Smooth muscle cell (in vitro differentiated cells): ENCODE results near the gene STK11. TPM values are rescaled to one million over a fixed set of nuclear protein-coding genes. Genes with fewer than 3 reads are reported as not detected.
A peak's percentile ranks its signal among the peaks of the same experiment; 100 is the strongest.

Experiments
- DNase-seq: peaks from one replicate; lab custom pipeline; 2025; ENCODE audit not compliant: unreplicated experiment; lab: John Stamatoyannopoulos, UW
- H2AFZ ChIP-seq: fragments of 200-600 bp; sonication (generic); 2 replicates; pipeline ENCODE4 v1.6.0; 2016; ENCODE audit warnings: antibody characterized with exemption, low read depth, mild to moderate bottlenecking
- H3F3A ChIP-seq: fragments of 200-600 bp; sonication (generic); 2 replicates; pipeline ENCODE4 v1.6.0; 2017; ENCODE audit warnings: antibody characterized with exemption, low read depth
- H3K27ac ChIP-seq: fragments of 200-600 bp; sonication (generic); 2 replicates; pipeline ENCODE4 v1.5.1; 2016; ENCODE audit warnings: low read depth, mild to moderate bottlenecking
- H3K27me3 ChIP-seq: fragments of 200-600 bp; sonication (generic); 2 replicates; pipeline ENCODE4 v1.6.1; 2016; ENCODE audit warnings: low read depth, mild to moderate bottlenecking
- H3K36me3 ChIP-seq: fragments of 200-600 bp; sonication (generic); 2 replicates; pipeline ENCODE4 v1.5.1; 2016; ENCODE audit warnings: low read depth
- H3K4me1 ChIP-seq: fragments of 200-600 bp; sonication (generic); 2 replicates; pipeline ENCODE4 v1.5.1; 2016; ENCODE audit warnings: low read depth
- H3K4me2 ChIP-seq: fragments of 200-600 bp; sonication (generic); 2 replicates; pipeline ENCODE4 v1.6.0; 2016; ENCODE audit warnings: mild to moderate bottlenecking
- H3K4me3 ChIP-seq: fragments of 200-600 bp; sonication (generic); 2 replicates; pipeline ENCODE4 v1.5.1; 2016; ENCODE audit warnings: mild to moderate bottlenecking
- H3K79me2 ChIP-seq: fragments of 200-600 bp; sonication (generic); 2 replicates; pipeline ENCODE4 v1.6.0; 2016; ENCODE audit warnings: low read depth, mild to moderate bottlenecking
- H3K9ac ChIP-seq: fragments of 200-600 bp; sonication (generic); 2 replicates; pipeline ENCODE4 v1.6.0; 2016; ENCODE audit warnings: low read depth
- H3K9me3 ChIP-seq: fragments of 200-600 bp; sonication (generic); replicated peaks from 2 replicates; pipeline ENCODE4 v1.5.1; 2016; ENCODE audit warnings: low read depth
- H4K20me1 ChIP-seq: fragments of 200-600 bp; sonication (generic); 2 replicates; pipeline ENCODE4 v1.6.0; 2016; ENCODE audit warnings: low read depth
- CTCF ChIP-seq: fragments of 200-600 bp; sonication (generic); IDR thresholded peaks from 2 replicates; pipeline ENCODE4 v1.5.1; 2017; ENCODE audit warnings: borderline replicate concordance, mild to moderate bottlenecking, antibody characterized with exemption; ENCODE audit not compliant: insufficient read depth, poor library complexity, severe bottlenecking
- WGBS: methylation state at CpG from one replicate; pipeline ENCODE4 v1.1.7; 2016; ENCODE audit warnings: low lambda C conversion rate; 5-methylcytosine and 5-hydroxymethylcytosine counted together
- polyA plus RNA-seq: library from polyadenylated mRNA; unstranded; fragments of >200 nt; fragmentation: Nextera tagmentation; extraction: Ambion mirVana; gene quantifications from 2 replicates; pipeline ENCODE4 v1.2.1, GENCODE V29; 2016
- total RNA-seq: library from RNA; depleted of rRNA; stranded (reverse); fragments of >200 nt; gene quantifications from 2 replicates; pipeline ENCODE4 v1.2.3, GENCODE V29; 2014

STK11 gene
- total and polyA plus RNA-seq, 2 experiments from 2014 or later: 23.6 to 62.3 TPM

GRCh38 chr19:1223018-1223855 lies 17.7 kb downstream of the STK11 start:
- no peak overlapping the region for H3K4me2 ChIP-seq
- H3K9me3 ChIP-seq: no peaks in the 10 kb centered on the region
- peaks cover 22% of the 10 kb centered on the region for H3K79me2 ChIP-seq
- H3K36me3 ChIP-seq: no peaks in the 10 kb centered on the region
- H3K27ac ChIP-seq: no peak overlapping the region
- no peaks in the 10 kb centered on the region for H3F3A ChIP-seq
- no peak overlapping the region for H3K9ac ChIP-seq
- H4K20me1 ChIP-seq: peaks cover 68% of the 10 kb centered on the region
- H3K27me3 ChIP-seq: no peaks in the 10 kb centered on the region
- DNase-seq: no peak
- WGBS: 92% methylated on average over 46 of the region's 48 CpGs
- H2AFZ ChIP-seq: no peak overlapping the region
- H3K4me3 ChIP-seq: no peak overlapping the region
- peak; percentile 50 for TF ChIP-seq CTCF
- H3K4me1 ChIP-seq: no peaks in the 10 kb centered on the region

GRCh38 chr19:1224047-1224825 lies 18.7 kb downstream of the STK11 start:
- no peak for TF ChIP-seq CTCF
- H4K20me1 ChIP-seq: peaks cover 59% of the 10 kb centered on the region
- H3K9ac ChIP-seq: no peak overlapping the region
- no peak overlapping the region for H2AFZ ChIP-seq
- H3K79me2 ChIP-seq: peaks cover 12% of the 10 kb centered on the region
- H3K9me3 ChIP-seq: no peaks in the 10 kb centered on the region
- no peaks in the 10 kb centered on the region for H3K27me3 ChIP-seq
- 97% methylated on average over 12 of the region's 16 CpGs for whole genome bisulfite sequencing
- no peaks in the 10 kb centered on the region for H3F3A ChIP-seq
- H3K4me3 ChIP-seq: no peak overlapping the region
- no peaks in the 10 kb centered on the region for H3K36me3 ChIP-seq
- no peak overlapping the region for H3K4me2 ChIP-seq
- H3K27ac ChIP-seq: no peak overlapping the region
- no peak for DNase-seq
- H3K4me1 ChIP-seq: no peaks in the 10 kb centered on the region

- Histone ChIP-seq H4K20me1 (peaks cover 57% of the 10 kb centered on the region), H3K4me2 (no peak overlapping the region)
These were observed 19.3 kb downstream of the STK11 start for GRCh38 chr19:1224847-1225246.

More at GRCh38 chr19:1224847-1225246, 19.3 kb downstream of the STK11 start:
- Histone ChIP-seq H3K79me2 (peaks cover 6% of the 10 kb centered on the region), H3K4me3 (no peak overlapping the region), H3K27ac (no peak overlapping the region), H3K27me3 (no peaks in the 10 kb centered on the region), H3K9me3 (no peaks in the 10 kb centered on the region), H3K36me3 (no peaks in the 10 kb centered on the region), H3K9ac (no peak overlapping the region), H3F3A (no peaks in the 10 kb centered on the region), H3K4me1 (no peaks in the 10 kb centered on the region), H2AFZ (no peak overlapping the region)
- DNase-seq: no peak
- 93% methylated on average over 16 of the region's 16 CpGs for WGBS
- no peak for TF ChIP-seq CTCF
